ENCODE data around the gene CDK13.
"Not testable (repeated sequence)": the region's sequence is repeated elsewhere in the genome, so short reads cannot be mapped to it uniquely, and the experiment has no call there.

CDK13 gene

GRCh38 chr7:39949971-39950472 is at the start of gene CDK13:
TSS of gene CDK13 (plus strand) at chr7:39950256. CDS start at chr7:39950642, 386 bp downstream.
- DNase-seq (ENCODE audit: low read depth in 2 of 2) = peak in 1 of 2 experiments; percentile 21

GRCh38 chr7:39904077-39904486 is 46.0 kb upstream of the CDK13 start:
- DNase-seq (ENCODE audit: low read depth in 2 of 2) = peak in 1 of 2 experiments; percentile 31

DNA sequence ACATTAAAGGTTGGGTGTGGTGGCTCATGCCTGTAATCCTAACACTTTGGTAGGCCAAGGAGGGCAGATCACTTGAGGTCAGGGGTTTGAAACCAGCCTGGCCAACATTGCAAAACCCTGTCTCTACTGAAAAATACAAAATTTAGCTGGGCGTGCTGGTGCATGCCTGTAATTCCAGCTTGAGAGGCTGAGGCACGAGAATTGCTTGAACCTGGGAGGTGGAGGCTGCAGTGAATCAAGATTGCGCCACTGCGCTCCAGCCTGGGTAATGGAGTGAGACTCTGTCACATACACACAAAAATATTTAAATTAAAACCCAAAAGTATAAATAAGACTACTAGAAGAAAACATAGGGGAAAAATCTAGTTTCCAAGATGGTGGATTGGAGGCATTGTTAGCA is 41.9 kb upstream of the CDK13 start:
- DNase-seq (ENCODE audit: low read depth in 2 of 2) = no peak

- no peak for DNase-seq (ENCODE audit: low read depth in 2 of 2)
These were observed 41.1 kb upstream of the CDK13 start for GRCh38 chr7:39908973-39909372.

GRCh38 chr7:39909526-39909925 is 40.5 kb upstream of the CDK13 start:
- DNase-seq (ENCODE audit: low read depth in 2 of 2) = no peak

GRCh38 chr7:39910108-39910869 is 39.8 kb upstream of the CDK13 start:
- DNase-seq (ENCODE audit: low read depth in 2 of 2) = no peak

GRCh38 chr7:39911167-39911566 is 38.9 kb upstream of the CDK13 start:
- DNase-seq (ENCODE audit: low read depth in 2 of 2) = no peak

GRCh38 chr7:39915847-39916246 is 34.2 kb upstream of the CDK13 start:
- DNase-seq (ENCODE audit: low read depth in 2 of 2) = not testable (repeated sequence)

- DNase-seq (ENCODE audit: low read depth in 2 of 2) = no peak
These were observed 30.4 kb upstream of the CDK13 start for GRCh38 chr7:39919646-39920045.

- DNase-seq (ENCODE audit: low read depth in 2 of 2) = no peak
These were observed 28.4 kb upstream of the CDK13 start for GRCh38 chr7:39921506-39922175.

DNA sequence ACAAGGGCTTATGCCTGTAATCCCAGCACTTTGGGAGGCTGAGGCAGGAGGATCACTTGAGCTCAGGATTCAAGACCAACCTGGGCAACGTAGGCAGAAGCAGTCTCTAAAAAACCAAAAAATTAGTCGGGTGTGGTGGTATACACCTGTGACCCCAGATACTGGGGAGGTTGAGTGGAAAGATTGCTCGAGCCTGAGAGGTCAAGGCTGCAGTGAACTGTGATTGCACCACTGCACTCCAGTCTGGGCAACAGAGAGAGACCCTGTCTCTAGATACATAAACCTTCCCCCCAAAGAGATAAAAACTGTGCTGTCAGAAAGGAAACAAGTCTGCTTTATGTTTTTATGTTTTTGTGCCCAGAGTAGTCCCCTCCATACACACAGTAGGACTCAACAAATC is 27.5 kb upstream of the CDK13 start:
- no peak for DNase-seq (ENCODE audit: low read depth in 2 of 2)

DNA sequence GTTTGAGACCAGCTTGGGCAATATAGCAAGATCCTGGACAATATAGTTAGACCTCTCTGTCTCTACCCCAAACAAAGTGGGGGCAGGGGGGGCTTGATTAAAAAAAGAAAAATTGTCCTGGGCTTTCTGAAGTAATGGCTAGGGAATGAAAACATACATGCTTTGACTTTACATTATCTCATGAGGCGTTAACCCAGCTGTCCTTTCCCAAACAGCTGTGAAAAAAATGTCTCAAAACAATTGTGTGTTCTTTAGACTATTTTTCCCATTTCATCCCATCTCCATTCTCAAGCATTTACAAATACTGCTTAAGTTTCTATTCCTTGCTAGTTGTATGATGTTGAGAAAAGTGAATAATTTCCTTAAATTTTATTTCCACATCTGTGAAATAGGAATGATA is 27.0 kb upstream of the CDK13 start:
- DNase-seq (ENCODE audit: low read depth in 2 of 2) = no peak

GRCh38 chr7:39924122-39924521 is 25.9 kb upstream of the CDK13 start:
- DNase-seq (ENCODE audit: low read depth in 2 of 2) = no peak

DNA sequence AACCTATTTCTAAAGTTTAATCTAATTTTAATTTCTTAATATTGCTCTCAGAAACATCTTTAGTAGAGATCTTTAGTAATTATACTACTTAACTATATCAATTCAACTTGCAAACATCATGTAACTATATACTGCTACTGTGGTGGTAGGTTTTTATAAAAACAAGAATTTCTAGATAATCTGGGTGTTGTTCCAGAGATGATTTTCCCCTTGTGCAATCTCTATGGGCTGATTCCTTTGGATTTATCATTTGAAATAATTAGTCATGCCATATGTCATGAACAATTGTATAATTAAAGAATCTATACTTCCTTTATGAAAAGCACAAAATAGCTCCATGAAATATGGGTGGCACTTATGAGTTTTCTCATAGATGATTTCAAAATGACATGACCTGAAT is 23.9 kb upstream of the CDK13 start:
- DNase-seq (ENCODE audit: low read depth in 2 of 2) = no peak

DNA sequence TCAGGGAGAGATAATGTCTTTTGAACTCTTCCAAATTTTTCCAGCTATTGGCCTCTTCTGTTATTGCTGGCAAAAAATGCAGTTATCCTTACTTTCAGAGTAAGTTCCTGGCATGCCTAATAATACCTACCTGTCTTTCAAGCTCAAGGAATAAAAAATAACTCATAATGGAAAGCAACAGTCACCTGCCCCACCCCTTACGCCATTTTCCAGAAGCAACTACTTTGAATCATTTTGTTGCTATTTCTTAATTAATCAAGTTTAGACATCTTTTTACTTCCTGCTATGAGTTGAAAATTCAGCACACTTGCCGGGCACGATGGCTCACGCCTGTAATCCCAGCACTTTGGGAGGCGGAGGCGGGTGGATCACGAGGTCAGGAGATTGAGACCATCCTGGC is 23.0 kb upstream of the CDK13 start:
- no peak for DNase-seq (ENCODE audit: low read depth in 2 of 2)

DNA sequence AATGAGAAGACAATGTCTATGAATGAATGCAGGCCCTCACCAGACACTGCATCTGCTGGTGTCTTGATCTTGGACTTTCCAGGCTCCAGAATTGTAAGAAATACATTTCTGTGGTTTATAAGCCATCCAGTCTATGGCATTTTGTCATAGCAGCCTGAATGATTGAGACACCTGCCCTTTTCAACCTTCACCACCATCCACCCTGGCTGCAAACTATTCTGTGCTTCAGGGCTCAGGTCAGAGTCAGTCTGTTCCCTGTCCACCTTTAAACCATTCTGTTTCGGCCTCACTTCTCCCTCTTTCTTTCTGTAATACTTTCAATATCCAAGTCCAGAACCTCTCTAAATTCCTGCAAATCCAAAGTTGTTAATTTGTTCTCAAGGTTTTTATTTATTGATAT is 15.9 kb upstream of the CDK13 start:
- DNase-seq (ENCODE audit: low read depth in 2 of 2) = no peak

DNA sequence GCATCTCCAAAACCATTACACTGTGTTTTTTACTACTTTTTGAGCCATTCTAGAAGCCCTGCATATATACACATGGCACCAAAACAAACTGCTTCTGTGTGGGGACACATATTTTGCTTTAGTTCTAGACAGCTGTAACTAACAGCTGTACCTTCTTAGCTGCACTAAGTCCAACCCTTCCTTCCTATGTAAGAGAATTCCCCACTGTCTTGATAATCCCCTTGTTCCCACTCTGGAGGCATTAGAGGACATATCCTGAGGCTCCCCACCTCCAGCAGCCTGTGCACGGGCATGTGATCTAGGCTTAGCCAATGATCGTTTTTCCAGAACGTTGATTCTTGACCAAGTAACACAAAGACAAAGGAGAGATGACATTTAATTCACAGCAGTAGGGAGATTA is 13.3 kb upstream of the CDK13 start:
- DNase-seq (ENCODE audit: low read depth in 2 of 2) = no peak

DNA sequence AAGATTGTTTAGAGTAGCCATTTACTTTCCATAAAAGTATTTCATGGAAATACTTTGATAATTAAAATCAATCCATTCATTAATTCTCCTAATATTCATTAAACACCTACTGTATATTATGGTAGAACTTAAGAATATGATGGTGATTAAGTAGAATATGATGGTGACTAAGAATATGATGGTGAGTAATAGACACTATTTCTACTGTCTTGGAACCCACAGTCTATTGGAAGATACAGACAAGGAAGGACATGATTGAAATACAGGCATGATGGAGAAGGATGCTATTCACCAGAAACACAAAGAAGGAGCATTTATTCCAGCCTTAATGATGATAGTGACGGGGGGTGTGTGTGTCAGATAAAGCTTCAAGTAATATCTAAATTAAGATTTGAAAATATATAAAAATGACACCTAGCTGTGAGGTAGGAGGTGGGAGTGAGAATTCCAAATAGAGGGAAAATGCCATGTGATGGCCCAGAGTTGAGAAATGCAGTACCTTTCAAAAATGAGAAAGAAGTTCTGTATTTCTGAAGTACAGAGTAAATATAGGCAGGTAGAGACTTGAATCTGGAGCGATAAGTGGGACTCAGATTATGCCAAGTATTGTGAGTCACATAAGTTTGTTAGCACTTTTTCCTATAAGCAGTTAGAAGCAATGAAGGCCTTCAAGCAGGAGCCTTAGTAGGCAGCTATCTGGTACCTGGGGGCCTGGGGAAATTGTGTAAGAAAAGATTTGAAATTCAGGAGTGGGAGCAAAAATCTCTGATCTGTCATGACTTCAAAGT is 12.5 kb upstream of the CDK13 start:
- DNase-seq (ENCODE audit: low read depth in 2 of 2) = no peak

GRCh38 chr7:39942883-39943282 is 7.2 kb upstream of the CDK13 start:
- DNase-seq (ENCODE audit: low read depth in 2 of 2) = no peak

- no peak for DNase-seq (ENCODE audit: low read depth in 2 of 2)
These were observed 3.4 kb upstream of the CDK13 start for GRCh38 chr7:39946693-39947092.

GRCh38 chr7:39948375-39948955 is 1.6 kb upstream of the CDK13 start:
- no peak for DNase-seq (ENCODE audit: low read depth in 2 of 2)

Data from fibroblast of skin of left biceps (primary cell).